H1 (cell line): ENCODE data around the gene LPAR2. TPM values are rescaled to one million over a fixed set of nuclear protein-coding genes. Genes with fewer than 3 reads are reported as not detected.

Experiments
- CTCF ChIA-PET: fragments of 300-600 bp; sonication (Branson Sonifier 250); formaldehyde crosslinking; loops from one replicate; lab custom pipeline; 2021; ENCODE audit not compliant: partially characterized antibody; lab: Charles Lee
- POLR2A ChIA-PET: fragments of 300-600 bp; sonication (Branson Sonifier 250); formaldehyde crosslinking; loops from one replicate; lab custom pipeline; 2021; ENCODE audit warnings: inconsistent platforms; ENCODE audit not compliant: partially characterized antibody; lab: Charles Lee
- DNase-seq, 2 experiments: peaks; one replicate each; pipeline versions ENCODE4 v3.0.0 to v3.0.0-alpha.2; 2010 to 2022; ENCODE audit warnings: low spot score in 2 of 2, low read depth in 1 of 2, mixed read lengths in 1 of 2
- FAIRE-seq: peaks from 2 replicates; lab custom pipeline; 2011; peaks lifted over from hg19 to GRCh38; lab: Jason Lieb, UNC
- H2AFZ ChIP-seq: 2 replicates; pipeline ENCODE4 v1.8.1; 2012; ENCODE audit warnings: low read length, inconsistent platforms
- H2AK5ac ChIP-seq: 2 replicates; pipeline ENCODE4 v1.6.1; 2013; ENCODE audit warnings: low read depth, low read length
- H2BK120ac ChIP-seq: replicated peaks from 2 replicates; pipeline ENCODE3; 2013; ENCODE audit warnings: low read depth, low read length, inconsistent platforms
- H2BK12ac ChIP-seq: 2 replicates; pipeline ENCODE4 v1.6.1; 2013; ENCODE audit warnings: low read depth, low read length
- H2BK15ac ChIP-seq: 2 replicates; pipeline ENCODE4 v1.6.1; 2013; ENCODE audit warnings: low read length
- H2BK20ac ChIP-seq: 2 replicates; pipeline ENCODE4 v1.6.1; 2013; ENCODE audit warnings: low read length
- H2BK5ac ChIP-seq: 2 replicates; pipeline ENCODE4 v1.6.1; 2013; ENCODE audit warnings: low read depth, low read length
- H3K14ac ChIP-seq: 2 replicates; pipeline ENCODE4 v1.6.1; 2013; ENCODE audit warnings: inconsistent platforms; ENCODE audit not compliant: insufficient read length
- H3K18ac ChIP-seq: 2 replicates; pipeline ENCODE4 v1.6.1; 2013; ENCODE audit warnings: low read length; ENCODE audit errors: extremely low read depth
- H3K23ac ChIP-seq: 2 replicates; pipeline ENCODE4 v1.6.1; 2013; ENCODE audit warnings: inconsistent platforms; ENCODE audit not compliant: insufficient read length
- H3K23me2 ChIP-seq: 2 replicates; pipeline ENCODE4 v1.6.1; 2013; ENCODE audit warnings: low read depth, low read length
- H3K27ac ChIP-seq: 2 replicates; pipeline ENCODE4 v1.6.1; 2011; ENCODE audit warnings: low read depth, low read length, inconsistent platforms
- H3K27me3 ChIP-seq, 4 experiments: replicated peaks in 1 of 4; 1 replicate in 1 of 4; 2 replicates in 3 of 4; pipeline versions ENCODE4 v1.6.1 to v1.8.1; 2011 to 2013; ENCODE audit warnings: low read length in 3 of 4, mild to moderate bottlenecking in 3 of 4, inconsistent platforms in 2 of 4, mixed read lengths in 2 of 4, moderate library complexity in 1 of 4; ENCODE audit not compliant: control insufficient read depth in 3 of 4, insufficient read depth in 3 of 4; ENCODE audit errors: extremely low read depth in 1 of 4
- H3K36me3 ChIP-seq, 4 experiments: 2 replicates each; pipeline versions ENCODE4 v1.6.1 to v1.8.1; 2011 to 2013; ENCODE audit warnings: mild to moderate bottlenecking in 4 of 4, low read length in 3 of 4, moderate library complexity in 2 of 4, control low read depth in 1 of 4, inconsistent platforms in 1 of 4; ENCODE audit not compliant: insufficient read depth in 4 of 4, control insufficient read depth in 2 of 4
- H3K4ac ChIP-seq: replicated peaks from 2 replicates; pipeline ENCODE3; 2013; ENCODE audit warnings: low read length, low read depth, mixed read lengths, inconsistent platforms; ENCODE audit not compliant: insufficient read length
- H3K4me1 ChIP-seq, 4 experiments: replicated peaks in 1 of 4; 1 replicate in 1 of 4; 2 replicates in 3 of 4; pipeline versions ENCODE4 v1.6.1 to v1.8.1; 2011 to 2013; ENCODE audit warnings: low read length in 3 of 4, inconsistent platforms in 2 of 4, mixed read lengths in 1 of 4; ENCODE audit not compliant: insufficient read depth in 4 of 4, control insufficient read depth in 3 of 4
- H3K4me2 ChIP-seq, 2 experiments: 2 replicates each; pipeline versions ENCODE4 v1.6.1 to v1.8.1; 2011 to 2013; ENCODE audit warnings: low read depth in 2 of 2, low read length in 2 of 2, control low read depth in 1 of 2, inconsistent platforms in 1 of 2, mild to moderate bottlenecking in 1 of 2; ENCODE audit not compliant: insufficient read depth in 1 of 2
- H3K4me3 ChIP-seq, 4 experiments: fragments of 200-600, 300-600 bp in 1 of 4; sonication (generic), shearing (Covaris generic), sonication (Bioruptor Twin) in 1 of 4; 2 replicates each; pipeline versions ENCODE4 v1.5.1 to v1.8.1; 2011 to 2016; ENCODE audit warnings: low read length in 4 of 4, low read depth in 3 of 4, control low read depth in 2 of 4, inconsistent platforms in 2 of 4, mild to moderate bottlenecking in 2 of 4, mixed read lengths in 1 of 4, moderate library complexity in 1 of 4; ENCODE audit not compliant: insufficient read depth in 2 of 4; ENCODE audit errors: extremely low read depth in 1 of 4
- H3K56ac ChIP-seq: replicated peaks from 2 replicates; pipeline ENCODE3; 2013; ENCODE audit warnings: low read depth, mild to moderate bottlenecking, mixed read lengths, low read length, inconsistent platforms; ENCODE audit not compliant: insufficient read length
- H3K79me1 ChIP-seq: 2 replicates; pipeline ENCODE4 v1.6.1; 2013; ENCODE audit warnings: low read depth, low read length, control low read depth
- H3K79me2 ChIP-seq, 2 experiments: 2 replicates each; pipeline versions ENCODE4 v1.6.1 to v1.8.1; 2012 to 2013; ENCODE audit warnings: low read length in 2 of 2, mild to moderate bottlenecking in 2 of 2, inconsistent platforms in 1 of 2; ENCODE audit not compliant: insufficient read depth in 2 of 2, control insufficient read depth in 1 of 2
- H3K9ac ChIP-seq, 4 experiments: replicated peaks in 1 of 4; 1 replicate in 1 of 4; 2 replicates in 3 of 4; pipeline versions ENCODE4 v1.6.1 to v1.8.1; 2011 to 2013; ENCODE audit warnings: low read depth in 3 of 4, low read length in 3 of 4, control low read depth in 2 of 4, mild to moderate bottlenecking in 2 of 4, moderate library complexity in 2 of 4, inconsistent platforms in 1 of 4; ENCODE audit errors: extremely low read depth in 1 of 4
- H3K9me3 ChIP-seq, 2 experiments: 2 replicates each; pipeline versions ENCODE4 v1.6.1 to v1.8.1; 2012 to 2013; ENCODE audit warnings: mild to moderate bottlenecking in 2 of 2, moderate library complexity in 2 of 2, control low read depth in 1 of 2, inconsistent platforms in 1 of 2, low read depth in 1 of 2, low read length in 1 of 2, mixed read lengths in 1 of 2; ENCODE audit not compliant: insufficient read depth in 2 of 2
- H4K20me1 ChIP-seq, 2 experiments: replicated peaks in 1 of 2; 2 replicates each; pipeline versions ENCODE3 to v1.8.1; 2011 to 2013; ENCODE audit warnings: inconsistent platforms in 2 of 2, low read length in 2 of 2, mild to moderate bottlenecking in 1 of 2; ENCODE audit not compliant: insufficient read depth in 2 of 2, control insufficient read depth in 1 of 2
- H4K5ac ChIP-seq: 2 replicates; pipeline ENCODE4 v1.6.1; 2013; ENCODE audit warnings: low read length, low read depth, mixed read lengths, inconsistent platforms; ENCODE audit not compliant: insufficient read length
- H4K8ac ChIP-seq: 2 replicates; pipeline ENCODE4 v1.8.0; 2013; ENCODE audit warnings: mild to moderate bottlenecking, moderate library complexity, low read length, inconsistent platforms; ENCODE audit not compliant: insufficient read depth; ENCODE audit errors: extremely low read depth
- H4K91ac ChIP-seq: replicated peaks from 2 replicates; pipeline ENCODE3; 2013; ENCODE audit warnings: low read length, mixed read lengths, inconsistent platforms; ENCODE audit not compliant: insufficient read length
- ASH2L ChIP-seq: fragments of 200-600, 300-600 bp; sonication (generic); IDR thresholded peaks from one replicate; pipeline ENCODE4 v1.7.1; 2017; ENCODE audit warnings: low read length
- BACH1 ChIP-seq: IDR thresholded peaks from 2 replicates; pipeline ENCODE4 v1.6.1; 2012; ENCODE audit warnings: low read length, improper control_type of control experiment
- CEBPB ChIP-seq: IDR thresholded peaks from 2 replicates; pipeline ENCODE4 v1.6.1; 2012; ENCODE audit warnings: low read depth, low read length
- NANOG ChIP-seq: IDR thresholded peaks from 2 replicates; pipeline ENCODE4 v1.6.1; 2011; ENCODE audit warnings: low read length, low read depth, mild to moderate bottlenecking, inconsistent platforms; ENCODE audit not compliant: insufficient read depth, poor library complexity, severe bottlenecking
- NRF1 ChIP-seq: IDR thresholded peaks from 2 replicates; pipeline ENCODE4 v1.6.1; 2011; ENCODE audit warnings: mild to moderate bottlenecking, low read depth, low read length, improper control_type of control experiment
- RXRA ChIP-seq: IDR thresholded peaks from 2 replicates; pipeline ENCODE4 v1.6.1; 2011; ENCODE audit warnings: low read depth, mild to moderate bottlenecking, low read length, moderate library complexity; ENCODE audit not compliant: insufficient read depth
- SIX5 ChIP-seq: IDR thresholded peaks from 2 replicates; pipeline ENCODE4 v1.6.1; 2011; ENCODE audit warnings: mild to moderate bottlenecking, low read depth, low read length
- YY1 ChIP-seq: IDR thresholded peaks from 2 replicates; pipeline ENCODE4 v1.6.1; 2011; ENCODE audit warnings: low read depth, mild to moderate bottlenecking, low read length
- WGBS, 2 experiments: shearing (Covaris generic) in 1 of 2; methylation state at CpG; one replicate each; pipeline versions ENCODE4 v1.1.6 to v1.1.7; 2013 to 2015; ENCODE audit warnings: low lambda C conversion rate in 2 of 2, mixed read lengths in 2 of 2, inconsistent platforms in 1 of 2, low coverage in 1 of 2, missing lambda C conversion rate in 1 of 2; ENCODE audit not compliant: insufficient replicate concordance in 2 of 2, insufficient coverage in 1 of 2, insufficient read length in 1 of 2; ENCODE audit errors: extremely low coverage in 1 of 2, missing lambda C conversion rate in 1 of 2; 5-methylcytosine and 5-hydroxymethylcytosine counted together
- polyA plus RNA-seq, 7 experiments: library from polyadenylated mRNA; depleted of rRNA in 3 of 7; stranded (reverse) in 5 of 7; unstranded in 2 of 7; fragments of >200 nt in 5 of 7; fragments of 200-250 nt in 2 of 7; gene quantifications; 1 replicate in 5 of 7; 2 replicates in 1 of 7; 4 replicates in 1 of 7; pipeline versions ENCODE4 v1.2.1 to v1.2.3, GENCODE V29; 2011 to 2013; ENCODE audit warnings: missing spikeins in 2 of 7, mixed read lengths in 2 of 7
- total RNA-seq: library from RNA; stranded (reverse); fragmentation: NEBNext Ultra II Directional; extraction: Animal tissue kit (Norgen Biotek cat#: 25700); gene quantifications from 2 replicates; pipeline ENCODE4 v1.2.1, GENCODE V29; 2021
- TF ChIP-seq, protein P1 (sequence below): IDR thresholded peaks from 2 replicates; pipeline ENCODE4 v1.6.1; 2012; ENCODE audit warnings: inconsistent platforms
- TF ChIP-seq, protein P2 (sequence below): IDR thresholded peaks from 2 replicates; pipeline ENCODE4 v1.6.1; 2011; ENCODE audit warnings: low read length, improper control_type of control experiment

Gene LPAR2
- total and polyA plus RNA-seq, 2 of the 8 experiments (the other 6 are each of a cell fraction or from before 2014, with no cell fraction given): 47.6 to 70.2 TPM

DNA sequence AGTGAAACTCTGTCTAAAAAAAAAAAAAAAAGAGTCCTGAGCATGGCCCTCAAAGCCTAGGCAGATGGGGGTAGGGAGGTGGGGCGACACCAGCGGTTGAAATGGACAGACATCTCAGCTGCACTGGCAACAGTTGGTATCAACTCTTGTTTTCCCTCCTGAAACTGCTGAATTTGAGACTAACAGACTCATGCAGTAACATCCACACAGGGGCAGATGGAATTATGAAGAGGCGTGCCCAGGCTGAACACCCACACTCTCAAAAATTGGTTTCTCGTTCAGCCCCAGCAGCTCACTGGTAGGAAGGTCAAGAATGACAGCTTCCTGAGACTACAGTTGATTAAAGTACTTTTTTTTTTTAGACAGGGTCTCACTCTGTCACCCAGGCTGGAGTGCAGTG lies 33.6 kb downstream of the LPAR2 start:
- Histone ChIP-seq H3K23me2 (no peaks in the 10 kb centered on the region), H2AK5ac (no peak overlapping the region), H3K56ac (no peak overlapping the region), H2BK120ac (no peak overlapping the region), H3K27me3 (no peaks in the 10 kb centered on the region), H3K18ac (no peak overlapping the region), H3K9ac (no peak overlapping the region), H3K79me1 (no peaks in the 10 kb centered on the region), H3K14ac (no peak overlapping the region), H3K79me2 (no peaks in the 10 kb centered on the region), H3K4me2 (no peak overlapping the region), H3K9me3 (no peaks in the 10 kb centered on the region), H4K20me1 (no peaks in the 10 kb centered on the region), H2BK12ac (no peak overlapping the region), H4K5ac (no peak overlapping the region), H3K36me3 (no peaks in the 10 kb centered on the region), H2BK20ac (no peak overlapping the region), H3K27ac (no peak overlapping the region), H3K4ac (no peak overlapping the region), H2AFZ (no peak overlapping the region), H2BK15ac (no peak overlapping the region), H3K23ac (no peak overlapping the region), H3K4me1 (peaks cover 5 to 12% (median 9%) of the 10 kb centered on the region in 4 experiments), H2BK5ac (no peak overlapping the region), H4K91ac (no peak overlapping the region), H3K4me3 (no peak overlapping the region), H4K8ac (no peak overlapping the region; the same call in 1 of the 2 replicates)
- WGBS, 2 experiments: 93% methylated on average over 4 of the region's 4 CpGs; no CpG with 5 or more reads in 1 of the 2 experiments
- DNase-seq: no peak
- TF ChIP-seq SIX5: no peak
- TF ChIP-seq RXRA: no peak
- TF ChIP-seq CEBPB: no peak
- TF ChIP-seq ASH2L: no peak
- TF ChIP-seq BACH1: no peak
- TF ChIP-seq NRF1: no peak
- no peak for TF ChIP-seq NANOG
- TF ChIP-seq, protein P1, sequence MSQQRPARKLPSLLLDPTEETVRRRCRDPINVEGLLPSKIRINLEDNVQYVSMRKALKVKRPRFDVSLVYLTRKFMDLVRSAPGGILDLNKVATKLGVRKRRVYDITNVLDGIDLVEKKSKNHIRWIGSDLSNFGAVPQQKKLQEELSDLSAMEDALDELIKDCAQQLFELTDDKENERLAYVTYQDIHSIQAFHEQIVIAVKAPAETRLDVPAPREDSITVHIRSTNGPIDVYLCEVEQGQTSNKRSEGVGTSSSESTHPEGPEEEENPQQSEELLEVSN: no peak
- TF ChIP-seq, protein P2, sequence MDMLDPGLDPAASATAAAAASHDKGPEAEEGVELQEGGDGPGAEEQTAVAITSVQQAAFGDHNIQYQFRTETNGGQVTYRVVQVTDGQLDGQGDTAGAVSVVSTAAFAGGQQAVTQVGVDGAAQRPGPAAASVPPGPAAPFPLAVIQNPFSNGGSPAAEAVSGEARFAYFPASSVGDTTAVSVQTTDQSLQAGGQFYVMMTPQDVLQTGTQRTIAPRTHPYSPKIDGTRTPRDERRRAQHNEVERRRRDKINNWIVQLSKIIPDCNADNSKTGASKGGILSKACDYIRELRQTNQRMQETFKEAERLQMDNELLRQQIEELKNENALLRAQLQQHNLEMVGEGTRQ: no peak
- no peak for TF ChIP-seq YY1
- ChIA-PET CTCF (interaction anchor here (0.6 to 1.0 kb wide), 2 partner anchors 11 to 97 kb away, joined by 3 read pairs; no protein-coding TSS in a partner anchor), POLR2A (interaction anchor here (0.6 to 1.2 kb wide), 2 partner anchors 8 to 38 kb away, joined by 3 to 4 read pairs; no protein-coding TSS in a partner anchor)
- FAIRE-seq: no peak
